ENCODE results near the gene ZFP36L1. TPM values are rescaled to one million over a fixed set of nuclear protein-coding genes. Genes with fewer than 3 reads are reported as not detected.

The ZFP36L1 gene
- total RNA-seq, 1 experiment from 2014 or later = 69.5 TPM

DNA sequence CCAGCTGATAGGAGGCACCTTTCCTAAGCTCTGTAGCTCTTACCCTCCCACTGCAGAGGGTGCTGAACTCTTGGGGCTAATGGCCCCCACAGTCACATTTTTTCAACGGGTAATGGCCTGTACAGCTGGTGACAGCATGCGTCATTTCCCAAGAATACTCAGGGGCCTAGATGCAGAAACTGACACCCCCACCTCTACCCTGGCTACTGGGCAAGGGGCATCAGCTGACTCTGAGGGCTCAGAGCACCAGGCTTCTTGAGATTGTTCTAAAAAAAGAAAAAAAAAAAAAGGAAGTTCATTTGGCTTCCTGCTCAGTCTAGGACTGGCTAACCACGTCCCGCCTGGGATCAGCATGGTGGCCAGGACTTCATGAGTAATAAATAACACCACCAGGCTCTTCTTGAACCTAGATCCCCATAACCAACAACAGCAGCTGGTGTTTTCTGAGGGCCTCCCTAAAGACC is 35.2 kb downstream of the ZFP36L1 start:
- POLR2A ChIA-PET (ENCODE audit: low non-redundant PET) = no interaction called here

DNA sequence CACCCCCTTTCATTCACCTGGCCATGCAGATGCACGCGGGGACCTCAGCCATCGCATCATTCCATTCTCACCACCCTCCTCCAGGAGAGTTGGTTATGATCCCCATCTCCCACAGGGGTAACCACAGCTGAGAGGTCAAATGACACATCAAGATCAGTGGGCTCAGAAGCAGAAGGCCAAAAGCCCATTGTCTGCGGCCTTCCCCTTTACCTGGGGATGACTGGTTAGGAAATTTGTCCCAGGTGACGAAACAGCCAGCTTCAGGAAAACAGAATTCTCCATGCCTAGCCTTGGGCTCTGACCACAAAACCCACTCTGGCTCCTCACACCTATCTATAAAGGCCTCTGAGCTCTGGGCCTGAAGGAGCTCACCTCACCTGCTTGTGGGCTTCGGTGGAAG is 36.1 kb downstream of the ZFP36L1 start:
- no peaks in the 10 kb centered on the region for H3K36me3 ChIP-seq (ENCODE audit: insufficient read depth, low read length, poor library complexity, severe bottlenecking)
- intact Hi-C loops (cut with micrococcal nuclease; ENCODE audit: unreplicated experiment) = no loop called here
- TF ChIP-seq, protein P1, sequence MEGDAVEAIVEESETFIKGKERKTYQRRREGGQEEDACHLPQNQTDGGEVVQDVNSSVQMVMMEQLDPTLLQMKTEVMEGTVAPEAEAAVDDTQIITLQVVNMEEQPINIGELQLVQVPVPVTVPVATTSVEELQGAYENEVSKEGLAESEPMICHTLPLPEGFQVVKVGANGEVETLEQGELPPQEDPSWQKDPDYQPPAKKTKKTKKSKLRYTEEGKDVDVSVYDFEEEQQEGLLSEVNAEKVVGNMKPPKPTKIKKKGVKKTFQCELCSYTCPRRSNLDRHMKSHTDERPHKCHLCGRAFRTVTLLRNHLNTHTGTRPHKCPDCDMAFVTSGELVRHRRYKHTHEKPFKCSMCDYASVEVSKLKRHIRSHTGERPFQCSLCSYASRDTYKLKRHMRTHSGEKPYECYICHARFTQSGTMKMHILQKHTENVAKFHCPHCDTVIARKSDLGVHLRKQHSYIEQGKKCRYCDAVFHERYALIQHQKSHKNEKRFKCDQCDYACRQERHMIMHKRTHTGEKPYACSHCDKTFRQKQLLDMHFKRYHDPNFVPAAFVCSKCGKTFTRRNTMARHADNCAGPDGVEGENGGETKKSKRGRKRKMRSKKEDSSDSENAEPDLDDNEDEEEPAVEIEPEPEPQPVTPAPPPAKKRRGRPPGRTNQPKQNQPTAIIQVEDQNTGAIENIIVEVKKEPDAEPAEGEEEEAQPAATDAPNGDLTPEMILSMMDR (conservative IDR thresholded peaks at IDR 0.05; ENCODE audit: low read depth, low read length) = no peak
- no peak for TF ChIP-seq EZH2 (IDR thresholded peaks at IDR 0.05; ENCODE audit: borderline replicate concordance, low read depth, low read length, poor library complexity, severe bottlenecking)
- no peak overlapping the region for H3K27ac ChIP-seq (ENCODE audit: low read depth, low read length, poor library complexity, severe bottlenecking)
- no peak for DNase-seq (ENCODE audit: low spot score)
- no TSS peak for BruUV-seq (replicated peaks)
- CTCF ChIA-PET = no interaction called here
- H3K27me3 ChIP-seq (replicated peaks; ENCODE audit: insufficient read depth, low read depth, low read length, poor library complexity) = no peaks in the 10 kb centered on the region
- POLR2A ChIA-PET (ENCODE audit: low non-redundant PET) = no interaction called here
- peaks cover 15% of the 10 kb centered on the region for H3K4me1 ChIP-seq (ENCODE audit: insufficient read depth, low read length, poor library complexity, severe bottlenecking)
- no peak overlapping the region for H3K4me3 ChIP-seq (ENCODE audit: low read depth, low read length, poor library complexity, severe bottlenecking)
- H3K9me3 ChIP-seq (ENCODE audit: low read depth, low read length, poor library complexity, severe bottlenecking) = no peaks in the 10 kb centered on the region

More for the DNA sequence above, 35.2 kb downstream of the ZFP36L1 start:
- H3K4me1 ChIP-seq (ENCODE audit: insufficient read depth, low read length, poor library complexity, severe bottlenecking) = peaks cover 15% of the 10 kb centered on the region
- H3K27me3 ChIP-seq (replicated peaks; ENCODE audit: insufficient read depth, low read depth, low read length, poor library complexity) = no peaks in the 10 kb centered on the region
- DNase-seq (ENCODE audit: low spot score) = no peak
- no peak overlapping the region for H3K27ac ChIP-seq (ENCODE audit: low read depth, low read length, poor library complexity, severe bottlenecking)
- CTCF ChIA-PET = no interaction called here
- no peak for TF ChIP-seq EZH2 (IDR thresholded peaks at IDR 0.05; ENCODE audit: borderline replicate concordance, low read depth, low read length, poor library complexity, severe bottlenecking)
- TF ChIP-seq, protein P1 (conservative IDR thresholded peaks at IDR 0.05; ENCODE audit: low read depth, low read length) = no peak
- no peaks in the 10 kb centered on the region for H3K36me3 ChIP-seq (ENCODE audit: insufficient read depth, low read length, poor library complexity, severe bottlenecking)
- BruUV-seq (replicated peaks) = no TSS peak
- no peaks in the 10 kb centered on the region for H3K9me3 ChIP-seq (ENCODE audit: low read depth, low read length, poor library complexity, severe bottlenecking)
- intact Hi-C loops (cut with micrococcal nuclease; ENCODE audit: unreplicated experiment) = no loop called here
- H3K4me3 ChIP-seq (ENCODE audit: low read depth, low read length, poor library complexity, severe bottlenecking) = no peak overlapping the region

DNA sequence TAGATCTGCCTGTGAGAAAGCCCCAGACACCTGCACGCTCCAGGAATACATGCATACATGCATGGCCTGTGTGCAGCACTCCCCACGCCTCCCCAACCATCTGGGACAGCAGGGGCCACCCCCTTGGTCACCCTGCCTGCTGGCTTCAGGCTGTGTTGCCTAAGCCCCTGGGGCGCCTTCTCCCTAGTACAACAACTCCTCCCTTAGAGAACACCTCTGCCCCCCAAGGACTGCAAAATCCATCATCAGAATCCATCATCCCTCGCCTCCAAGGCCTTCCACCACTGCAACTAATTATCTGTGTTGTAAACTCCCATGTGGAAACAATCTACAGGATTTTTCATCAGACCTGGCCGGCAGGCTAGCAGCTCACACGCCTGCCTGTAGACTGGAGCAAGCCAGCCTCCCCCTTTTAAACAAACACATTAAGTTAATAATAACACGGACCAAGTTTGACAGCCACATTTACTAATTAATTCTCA is 36.8 kb downstream of the ZFP36L1 start:
- no peak for TF ChIP-seq EZH2 (IDR thresholded peaks at IDR 0.05; ENCODE audit: borderline replicate concordance, low read depth, low read length, poor library complexity, severe bottlenecking)
- TF ChIP-seq, protein P1 (conservative IDR thresholded peaks at IDR 0.05; ENCODE audit: low read depth, low read length) = no peak
- ChIA-PET POLR2A (ENCODE audit: low non-redundant PET) (no interaction called here), CTCF (no interaction called here)
- H3K27me3 ChIP-seq (replicated peaks; ENCODE audit: insufficient read depth, low read depth, low read length, poor library complexity) = no peaks in the 10 kb centered on the region
- no peak for DNase-seq (ENCODE audit: low spot score)
- H3K9me3 ChIP-seq (ENCODE audit: low read depth, low read length, poor library complexity, severe bottlenecking) = no peaks in the 10 kb centered on the region
- H3K4me1 ChIP-seq (ENCODE audit: insufficient read depth, low read length, poor library complexity, severe bottlenecking) = peaks cover 15% of the 10 kb centered on the region
- intact Hi-C loops (cut with micrococcal nuclease; ENCODE audit: unreplicated experiment) = no loop called here
- no peaks in the 10 kb centered on the region for H3K36me3 ChIP-seq (ENCODE audit: insufficient read depth, low read length, poor library complexity, severe bottlenecking)
- no peak overlapping the region for H3K4me3 ChIP-seq (ENCODE audit: low read depth, low read length, poor library complexity, severe bottlenecking)
- no TSS peak for BruUV-seq (replicated peaks)
- no peak overlapping the region for H3K27ac ChIP-seq (ENCODE audit: low read depth, low read length, poor library complexity, severe bottlenecking)
